AG20443 (cell line): ENCODE data around the gene NTM.
A peak's percentile ranks its signal among the peaks of the same experiment; 100 is the strongest.

Experiments
- DNase-seq: peaks from one replicate; pipeline ENCODE4 v3.0.0; 2012; ENCODE audit warnings: low spot score, mixed read lengths

The NTM gene

DNA sequence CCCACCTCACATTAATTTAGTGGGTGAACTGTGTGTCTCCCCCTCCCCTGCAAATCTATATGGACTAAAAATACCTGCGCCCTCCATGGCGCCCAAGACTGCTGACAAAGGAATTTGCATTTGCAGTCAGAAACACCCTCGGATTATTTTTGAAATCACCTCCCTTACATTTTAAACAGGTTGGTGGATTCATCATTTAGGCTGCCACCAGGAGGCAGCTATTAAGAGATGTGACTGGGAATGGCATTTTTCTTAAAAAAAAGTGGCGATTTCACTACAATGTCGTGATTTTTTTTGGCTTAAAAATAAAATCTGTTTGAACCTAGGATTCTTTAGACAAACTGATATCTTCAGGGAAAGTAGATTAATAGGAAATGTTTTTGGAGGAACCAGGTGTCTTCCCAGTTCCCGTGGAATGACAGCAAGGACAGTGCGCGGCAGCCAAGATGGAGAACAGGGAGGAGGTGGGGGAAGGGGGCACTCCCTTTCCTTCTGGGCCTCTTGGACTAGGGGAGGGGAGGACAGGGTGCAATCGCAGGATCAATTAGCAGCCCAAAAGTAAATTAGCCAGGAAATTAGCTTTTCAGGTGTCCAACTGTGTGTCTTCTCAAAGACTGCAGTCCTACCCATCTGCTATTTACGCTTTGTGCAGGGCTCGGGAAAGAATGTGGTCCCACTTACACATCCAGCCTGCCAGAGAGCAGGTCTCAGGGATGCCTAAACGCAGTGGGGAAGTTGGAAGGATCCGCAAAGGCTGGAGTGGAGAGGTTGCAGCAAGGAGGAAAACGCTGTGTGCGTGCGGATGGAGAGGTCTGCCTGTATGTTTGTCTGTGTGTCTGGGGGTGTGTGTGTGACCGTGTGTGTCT, 496.4 kb downstream of the NTM start:
- no peak for DNase-seq

DNA sequence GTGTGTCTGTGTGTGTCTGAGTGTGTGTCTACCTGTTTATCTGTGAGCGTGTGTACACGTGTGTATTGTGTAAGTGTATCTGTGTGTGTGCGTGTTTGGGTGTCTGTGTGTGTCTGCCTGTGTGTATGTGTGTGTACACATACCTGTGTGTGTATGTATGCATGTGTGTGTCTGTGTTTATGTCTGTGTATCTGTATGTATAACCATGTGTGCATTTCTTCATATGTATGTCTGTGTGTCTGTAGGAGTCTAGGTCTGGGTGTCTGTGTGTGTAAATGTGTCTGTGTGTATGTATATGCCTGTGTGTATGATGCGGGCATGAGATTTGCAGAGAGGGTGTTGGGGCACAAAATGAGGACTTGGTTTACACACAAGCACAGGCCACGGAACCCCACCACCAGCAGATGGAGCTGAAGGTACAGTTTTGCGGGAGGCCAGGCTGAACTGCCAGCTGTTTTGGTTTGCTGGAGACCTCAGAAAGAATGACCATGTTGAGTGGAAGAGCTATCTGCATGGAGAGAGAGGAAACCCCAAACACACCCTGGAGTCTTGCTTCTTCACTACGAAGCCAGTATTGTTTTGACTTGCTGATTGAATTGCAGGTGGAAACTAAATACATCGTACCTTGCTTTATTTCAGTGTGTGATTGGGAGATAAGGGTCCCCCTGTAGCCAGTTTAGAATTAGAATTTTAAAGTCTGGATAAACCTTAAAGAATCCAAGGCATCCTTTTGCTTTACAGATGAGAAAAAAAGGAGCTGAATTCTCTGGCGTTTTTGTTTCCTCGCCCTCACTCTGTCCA, 497.2 kb downstream of the NTM start:
- DNase-seq, result peak; percentile 93

DNA sequence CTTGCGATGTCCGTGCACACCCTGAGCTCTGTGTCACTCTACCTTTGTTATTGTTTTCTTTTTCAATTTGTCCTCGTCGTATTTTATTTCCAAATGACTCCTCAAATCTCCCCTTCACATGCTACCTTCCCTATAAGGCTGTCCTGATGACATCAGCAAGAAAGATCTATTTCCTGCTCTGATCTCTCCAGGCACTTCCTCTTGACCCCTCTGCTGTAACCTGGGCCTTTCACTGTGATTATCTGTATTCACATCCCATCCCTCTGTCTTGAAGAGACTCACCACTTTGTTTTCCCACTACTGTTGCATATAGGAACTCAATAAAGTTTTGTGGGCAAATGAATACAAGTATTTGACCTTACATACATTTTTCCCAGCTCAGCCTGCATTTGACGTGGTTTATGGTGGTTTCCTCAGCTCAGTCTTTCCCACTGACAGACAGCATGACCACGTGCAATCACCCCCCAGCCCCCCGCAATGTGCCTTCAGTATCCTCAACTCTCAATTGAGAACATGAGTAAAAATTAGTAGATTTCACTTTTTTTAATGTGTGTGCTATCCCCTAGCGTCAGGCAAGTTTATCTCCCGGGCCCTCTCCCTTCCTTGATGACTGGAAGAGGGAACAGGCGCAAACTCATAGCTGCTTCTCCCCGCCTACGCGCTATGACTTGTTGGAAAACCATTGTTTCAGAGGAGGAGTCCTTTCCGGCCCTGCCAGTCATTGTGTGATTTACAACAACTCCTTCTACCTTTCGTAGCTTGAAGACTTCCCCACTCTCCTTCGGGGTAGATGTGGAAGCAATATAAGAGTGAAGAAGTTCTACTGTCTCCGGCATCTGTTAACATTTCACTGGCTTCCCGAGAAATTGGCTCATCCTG, 498.5 kb downstream of the NTM start:
- no peak for DNase-seq

DNA sequence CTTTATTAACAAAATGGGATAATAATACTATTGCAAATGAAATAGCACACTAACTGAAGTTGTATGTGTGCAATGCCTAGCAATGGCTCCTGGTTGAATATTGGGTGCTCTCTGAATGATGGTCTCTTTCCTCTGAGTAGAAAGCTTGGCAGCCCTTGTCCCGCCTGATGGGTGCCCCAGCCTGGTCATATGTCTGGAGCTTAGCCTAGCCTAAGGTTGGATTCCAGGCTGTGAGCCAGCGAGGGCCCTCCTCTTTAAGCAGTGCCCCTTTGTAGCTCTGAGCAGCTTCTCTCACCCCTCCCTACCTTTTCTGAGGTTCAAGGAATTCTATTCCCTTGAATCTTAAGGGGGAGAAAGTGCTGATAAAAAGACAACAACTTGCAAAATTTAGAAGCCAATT, 499.9 kb downstream of the NTM start:
- DNase-seq, result no peak

DNA sequence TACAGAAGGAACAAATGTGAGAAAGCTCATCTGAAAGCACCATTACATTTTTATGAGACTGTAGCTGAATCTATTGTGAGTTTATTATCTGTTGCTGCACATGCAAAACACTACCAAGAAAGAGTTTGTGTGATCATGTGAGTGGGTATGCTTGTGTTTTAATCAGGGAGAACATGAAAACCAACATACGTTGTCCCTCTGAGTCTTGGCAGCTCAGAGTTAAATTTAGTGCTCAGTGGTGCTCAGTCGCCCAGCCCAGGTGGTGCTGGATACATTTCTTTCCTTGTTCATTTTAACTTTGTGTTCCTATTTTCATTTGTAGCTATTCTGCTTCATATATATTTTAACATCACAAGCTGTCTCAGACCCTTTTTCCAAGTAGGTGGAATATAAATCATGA, 500.6 kb downstream of the NTM start:
- no peak for DNase-seq

DNA sequence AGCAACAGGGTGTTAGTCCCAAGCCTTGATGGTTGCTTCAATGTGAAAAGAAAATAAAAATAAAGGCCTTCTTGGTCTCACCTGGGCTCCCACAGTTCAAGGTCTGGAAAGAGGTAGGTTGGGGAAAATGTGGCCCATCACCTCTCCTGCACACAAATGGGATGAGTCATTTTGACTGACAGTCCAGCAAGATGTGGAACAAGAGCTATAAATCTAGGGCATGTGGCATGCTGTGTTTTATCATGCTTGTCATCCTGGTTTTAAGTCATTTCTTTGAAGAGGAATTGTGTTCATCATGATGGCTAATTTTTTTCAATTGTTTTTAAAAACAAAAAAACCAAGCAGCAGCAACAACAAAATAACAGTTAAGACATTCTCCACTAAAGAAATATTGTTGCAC, 503.7 kb downstream of the NTM start:
- DNase-seq, result no peak

DNA sequence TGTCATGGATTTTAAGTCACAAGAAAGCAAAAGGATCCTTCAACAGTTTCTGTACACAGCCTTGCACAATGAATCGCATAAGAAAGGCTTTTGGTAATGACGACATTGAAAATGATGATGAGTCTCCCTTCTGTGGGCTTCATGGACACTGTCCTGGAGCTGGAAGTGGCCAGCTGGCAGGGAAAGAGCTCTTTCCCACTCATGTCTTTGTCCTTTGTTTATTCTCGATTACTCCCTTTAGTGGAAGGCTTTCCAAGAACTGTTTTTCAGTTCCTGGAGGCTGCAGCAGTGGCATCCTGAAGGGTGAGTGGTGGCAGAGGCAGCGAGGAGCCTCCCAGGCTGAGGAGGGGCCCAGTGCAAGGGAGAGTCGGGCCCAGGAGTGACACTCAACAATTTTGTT, 505.2 kb downstream of the NTM start:
- peak; percentile 27 for DNase-seq

DNA sequence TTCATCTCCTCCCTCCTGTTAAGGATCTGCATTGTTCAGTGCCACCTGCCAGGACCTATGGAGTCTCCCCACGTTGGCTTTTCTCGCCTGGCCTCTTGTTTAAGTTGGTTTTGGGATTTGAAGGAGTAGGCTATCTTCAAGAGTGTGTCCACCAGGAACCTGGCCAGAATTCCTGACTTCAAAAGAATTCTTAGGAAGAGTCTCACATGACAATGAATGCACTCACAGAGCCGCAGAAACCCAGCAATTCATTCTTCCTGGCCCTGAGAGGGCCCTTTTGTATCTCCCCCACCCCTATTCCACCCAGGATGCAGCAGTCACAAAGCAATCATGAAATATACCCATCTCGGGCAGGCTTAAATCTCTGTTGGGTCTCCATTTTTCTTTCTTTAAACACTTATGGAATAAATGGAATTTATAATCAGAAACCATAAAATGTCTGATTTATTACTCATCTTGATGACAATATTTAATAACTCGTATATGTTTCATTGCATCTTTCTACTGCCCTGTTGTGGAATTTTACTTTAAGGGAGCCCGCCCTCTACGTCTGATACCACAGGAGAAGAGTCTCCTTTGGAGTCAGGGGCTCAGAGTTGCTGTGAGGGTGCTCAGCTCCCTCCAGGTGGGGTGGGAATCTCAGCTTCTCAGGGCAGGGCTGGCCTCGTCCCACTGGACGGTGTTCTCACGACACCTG, 507.0 kb downstream of the NTM start:
- no peak for DNase-seq

DNA sequence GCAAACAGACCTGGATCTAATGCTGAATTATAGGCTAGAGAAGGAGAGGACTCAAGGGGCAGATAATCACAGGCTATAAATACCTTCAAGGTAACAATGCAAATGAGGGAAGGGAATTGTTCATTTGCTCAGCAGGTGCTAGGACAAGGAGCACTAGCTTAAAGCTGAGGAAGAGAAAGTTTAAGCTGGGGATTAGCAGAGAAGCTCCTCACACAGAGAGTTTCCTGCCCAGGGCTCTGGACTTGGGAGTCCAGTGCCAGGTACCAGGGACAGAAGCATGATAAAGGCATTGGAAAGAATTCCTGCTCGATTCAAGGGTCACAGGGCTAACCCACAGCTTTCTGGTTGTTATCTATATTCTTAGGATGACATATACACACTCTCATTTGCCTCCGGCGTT, 509.9 kb downstream of the NTM start:
- no peak for DNase-seq

DNA sequence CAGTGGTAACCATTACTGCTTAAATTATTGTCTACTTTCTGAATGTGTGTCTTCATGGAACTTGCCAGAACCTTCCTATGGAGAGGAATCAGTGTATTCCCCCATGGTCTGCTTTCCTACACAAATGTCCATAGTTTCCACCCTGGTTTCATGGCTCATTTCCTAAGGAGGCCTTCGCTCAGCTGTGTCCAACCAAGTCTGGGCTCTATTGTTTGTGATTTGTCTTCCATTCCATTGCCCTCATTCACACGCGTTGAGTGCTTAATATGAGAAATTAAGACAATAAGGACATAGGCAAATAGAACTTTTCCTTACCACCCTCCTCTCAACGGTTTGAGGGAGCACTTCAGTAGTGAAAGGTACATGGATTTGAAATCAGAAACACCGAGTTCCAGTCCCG, 510.6 kb downstream of the NTM start:
- DNase-seq, result no peak

DNA sequence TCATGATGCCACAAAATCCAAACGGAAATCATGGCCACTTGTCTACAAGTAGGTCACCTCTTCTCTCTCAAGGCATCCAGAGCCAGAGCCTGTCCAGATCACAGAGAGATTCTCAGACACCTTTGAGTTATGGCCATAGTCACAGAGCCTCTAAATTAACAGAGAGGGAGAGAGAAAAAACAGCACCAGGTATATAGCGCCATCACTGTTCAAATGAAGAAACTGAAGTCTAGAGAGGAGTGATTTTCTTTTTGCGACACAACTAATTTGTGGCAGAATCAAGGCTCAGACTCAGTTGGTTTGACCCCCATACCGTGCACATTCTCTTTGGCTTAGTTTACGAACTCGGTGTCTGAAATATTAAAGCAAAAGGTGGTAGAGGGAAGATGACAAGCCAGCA, 512.9 kb downstream of the NTM start:
- DNase-seq, result no peak

DNA sequence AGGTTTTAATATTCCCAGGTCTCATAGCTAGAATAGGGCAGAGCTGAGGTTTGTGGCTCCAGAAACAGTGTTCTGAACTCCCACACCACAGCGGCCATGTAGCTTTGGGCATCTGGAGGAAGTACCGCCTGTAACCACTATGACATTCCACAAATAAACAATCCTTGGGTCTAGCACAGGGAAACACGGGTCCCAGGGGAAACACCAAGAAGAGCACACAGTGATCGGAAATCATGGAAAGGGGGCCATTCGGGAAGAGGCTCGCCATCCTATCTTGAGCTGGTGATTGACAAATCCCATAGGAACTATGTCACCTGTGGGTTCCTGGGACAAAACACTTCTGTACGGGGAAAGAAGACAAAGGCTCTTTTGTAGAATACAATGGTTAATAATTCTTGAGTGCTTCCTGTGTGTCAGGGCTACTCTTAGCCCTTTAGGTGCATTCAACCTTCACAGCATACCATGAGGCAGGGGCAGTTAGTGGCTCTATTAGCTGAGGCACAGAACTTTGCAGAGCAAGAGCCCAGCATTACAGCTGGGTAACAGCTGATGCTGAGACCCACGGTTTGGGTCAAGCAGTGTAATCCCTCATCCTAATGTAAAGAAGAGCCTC, 514.2 kb downstream of the NTM start:
- no peak for DNase-seq

DNA sequence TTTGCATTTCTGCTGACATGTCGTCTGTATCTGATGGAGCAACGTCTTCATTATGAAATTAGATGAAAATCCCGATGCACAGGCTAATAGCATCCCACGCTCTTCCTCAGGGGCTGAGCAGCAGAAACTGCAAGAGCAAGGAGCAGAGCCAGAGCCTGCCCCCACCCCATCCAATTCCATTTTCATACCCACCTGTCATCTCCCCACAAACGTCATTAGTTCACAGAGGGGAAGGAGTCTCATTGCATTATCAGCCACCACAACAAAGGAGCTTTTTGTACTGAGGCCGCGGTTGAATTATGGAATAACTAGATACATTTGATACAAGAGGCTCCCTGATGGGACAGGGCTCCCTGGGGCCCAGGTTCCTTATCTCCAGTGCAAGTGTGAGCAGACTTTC, 515.0 kb downstream of the NTM start:
- no peak for DNase-seq

DNA sequence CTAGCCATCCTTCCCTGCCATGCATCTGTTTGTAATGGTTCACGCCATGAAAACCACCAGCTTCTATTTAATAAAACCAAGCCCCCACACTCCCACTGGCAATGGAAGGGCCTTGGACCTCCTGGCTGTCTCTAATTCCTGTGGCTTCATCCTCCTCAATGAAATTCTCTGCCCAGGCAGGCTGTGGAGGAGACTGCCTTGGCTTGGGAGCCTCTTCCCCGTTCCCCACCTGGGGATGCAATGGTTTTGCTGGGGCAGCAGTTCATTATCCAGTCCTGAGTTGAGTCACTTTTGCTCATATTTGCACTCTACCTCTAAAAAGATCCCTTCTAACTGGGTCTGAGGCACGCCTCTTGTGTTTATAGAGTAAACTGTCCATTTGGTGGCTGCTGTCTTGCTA, 515.8 kb downstream of the NTM start:
- no peak for DNase-seq

DNA sequence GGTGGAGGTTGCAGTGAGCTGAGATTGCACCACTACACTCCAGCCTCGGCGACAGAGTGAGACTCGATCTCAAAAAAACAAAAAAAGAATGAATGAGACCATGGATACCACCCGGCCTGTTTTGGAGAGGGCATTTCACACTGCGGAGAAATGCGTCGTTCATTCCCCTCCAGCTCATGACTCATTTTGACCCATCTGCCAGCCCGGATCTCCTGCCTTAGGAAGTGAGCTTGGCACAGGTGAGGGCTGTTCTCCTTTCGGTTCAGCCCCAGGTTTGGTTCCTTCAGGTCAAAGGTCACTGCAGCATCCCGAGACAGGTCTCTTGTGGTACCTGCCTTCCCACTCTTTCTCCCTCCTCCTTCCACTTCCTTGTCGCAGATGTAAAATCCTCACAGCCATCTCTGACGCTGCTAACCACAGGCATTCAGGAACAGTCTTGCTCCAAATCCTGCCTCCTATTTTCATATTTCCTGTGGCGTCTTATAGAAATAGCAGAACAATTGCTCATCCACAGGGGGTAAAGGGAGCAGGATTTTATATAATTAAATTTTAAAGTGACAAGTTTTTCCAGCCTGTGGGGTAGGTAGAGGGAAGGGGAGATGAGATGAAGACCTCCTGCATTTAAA, 517.9 kb downstream of the NTM start:
- peak; percentile 75 for DNase-seq

DNA sequence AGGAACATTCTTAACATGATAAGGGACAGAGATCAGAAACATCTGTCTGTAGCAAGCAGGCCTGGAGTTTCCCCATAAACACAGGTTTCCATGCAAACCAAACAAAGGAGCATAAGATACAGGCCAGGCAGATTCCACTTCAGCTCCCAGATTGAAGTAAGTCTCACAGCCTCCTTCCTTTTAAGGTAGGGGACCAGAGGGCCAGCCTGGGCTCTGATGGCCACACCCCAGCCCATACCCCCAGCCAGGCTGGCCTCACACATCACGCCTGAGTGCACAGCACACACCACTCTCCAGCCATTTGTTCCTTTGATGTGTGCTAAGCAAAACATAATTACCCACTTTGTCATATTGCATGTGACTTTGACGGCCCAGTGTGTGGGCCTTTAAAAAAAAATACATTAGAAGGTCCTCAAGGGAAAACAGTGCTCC, 518.7 kb downstream of the NTM start:
- DNase-seq, result peak; percentile 70

DNA sequence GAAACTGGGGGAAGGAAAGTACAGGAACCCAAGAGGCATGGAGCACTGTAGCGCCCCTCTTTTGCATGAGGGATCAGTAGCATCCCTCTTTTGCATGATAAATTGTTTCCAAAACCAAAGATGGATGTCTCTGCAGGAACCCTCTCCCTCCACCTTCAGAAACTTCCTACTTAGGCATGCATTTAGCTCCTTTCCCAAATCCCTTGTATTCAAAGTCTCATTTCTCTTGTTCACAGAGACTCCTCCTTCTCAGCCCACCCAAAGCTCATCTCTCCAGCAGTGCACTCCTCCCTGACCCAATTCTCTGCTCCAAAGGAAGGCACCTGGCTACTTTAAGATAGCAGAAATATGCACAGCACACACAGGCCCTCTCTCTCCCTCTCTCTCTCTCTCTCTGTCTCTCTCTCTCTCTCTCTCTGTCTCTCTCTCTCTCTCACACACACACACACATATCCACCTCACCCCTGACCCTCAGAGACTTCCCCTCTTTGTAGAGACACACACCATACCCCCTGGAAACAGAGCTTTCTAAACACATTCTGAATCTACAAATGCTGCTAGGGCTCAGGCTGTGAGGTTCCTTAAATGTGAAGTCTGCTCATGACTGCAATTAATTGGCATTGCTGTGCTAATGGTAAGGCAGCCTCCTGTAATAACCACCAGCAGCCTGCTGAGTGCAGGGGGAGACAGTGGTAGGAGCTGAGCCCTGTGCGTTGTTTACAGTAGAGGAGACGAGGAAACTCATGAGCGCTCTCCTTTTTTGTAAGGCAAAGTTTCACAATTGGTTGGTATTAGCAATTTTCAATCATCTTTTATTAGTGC, 519.6 kb downstream of the NTM start:
- DNase-seq, result no peak

DNA sequence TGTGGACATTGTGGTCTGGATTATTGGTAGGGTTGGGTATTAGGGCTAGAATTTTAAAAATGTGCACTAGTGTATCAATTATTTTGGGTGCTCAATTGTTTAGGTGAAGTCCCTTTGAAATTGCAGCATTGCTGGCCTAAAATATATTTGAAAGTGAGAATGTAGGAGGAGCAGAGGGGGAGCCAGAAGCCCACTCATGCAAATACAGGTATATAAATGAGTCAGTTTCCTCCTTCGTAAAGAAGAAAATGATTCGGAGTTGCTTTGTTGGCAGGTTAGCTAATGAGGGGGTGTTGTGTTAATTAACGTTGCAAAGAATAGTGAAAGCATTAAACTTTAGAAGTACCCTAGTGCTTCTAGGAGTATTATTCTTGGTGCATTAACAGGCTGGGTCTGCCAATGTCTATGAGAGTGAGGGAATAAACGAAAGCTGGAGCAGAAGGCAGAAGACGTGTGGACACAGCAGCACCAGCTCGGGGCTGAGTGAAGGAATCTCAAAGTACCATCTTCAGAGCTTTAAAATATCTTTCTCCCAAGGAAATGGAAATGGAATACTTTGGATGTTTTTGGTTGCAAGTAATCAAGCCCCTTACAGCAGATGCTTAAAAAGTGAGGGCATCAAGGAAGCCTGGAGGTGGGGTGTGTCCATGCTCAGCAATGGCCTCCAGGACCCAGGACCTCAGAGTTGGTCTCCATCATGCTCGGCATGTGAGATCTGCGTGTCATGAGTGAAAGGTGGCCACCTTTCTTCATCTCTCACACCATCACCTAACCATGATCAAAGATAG, 522.9 kb downstream of the NTM start:
- DNase-seq, result no peak

DNA sequence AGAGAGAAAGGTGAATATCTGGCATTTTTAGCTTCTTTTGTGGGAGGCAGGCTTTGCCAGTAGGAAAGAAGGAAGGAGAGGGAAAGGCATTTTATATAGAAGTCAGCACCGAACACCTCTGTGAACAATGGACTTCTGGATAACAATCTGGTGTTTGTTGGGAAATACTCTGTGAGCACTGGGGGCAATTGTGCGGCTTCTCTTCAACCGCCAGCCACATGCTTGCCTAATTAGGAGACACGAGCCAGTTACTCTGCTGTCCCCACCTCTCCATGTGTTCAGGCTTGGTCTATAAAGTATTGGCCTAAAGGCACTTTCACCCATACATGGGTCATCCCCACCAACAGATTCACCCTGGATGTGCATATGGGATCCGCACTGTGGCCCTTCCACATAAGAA, 523.6 kb downstream of the NTM start:
- no peak for DNase-seq
